Endothelial cell of umbilical vein (primary cell): Measurements from ENCODE around the gene ARHGEF7. TPM values are rescaled to one million over a fixed set of nuclear protein-coding genes. Genes with fewer than 3 reads are reported as not detected.

ENCODE experiments used
- BruUV-seq: library from RNA; stranded (reverse); fragments of 400-500 nt; replicated peaks from 2 replicates; lab custom pipeline; 2021; lab: Mats Ljungman, UMichigan
- CTCF ChIA-PET: fragments of 300-600, 350-600 bp; sonication (Branson Sonifier 250); formaldehyde crosslinking; loops from one replicate; lab custom pipeline; 2021; ENCODE audit warnings: antibody characterized with exemption, inconsistent platforms; lab: Charles Lee
- POLR2A ChIA-PET: fragments of 300-600, 350-600 bp; sonication (Branson Sonifier 250); formaldehyde crosslinking; loops from one replicate; lab custom pipeline; 2021; ENCODE audit warnings: antibody characterized with exemption, inconsistent platforms; lab: Charles Lee
- DNase-seq: peaks from one replicate; pipeline ENCODE4 v3.0.0-alpha.2; 2011; ENCODE audit warnings: low read depth, low spot score
- FAIRE-seq: peaks from 2 replicates; lab custom pipeline; 2011; peaks lifted over from hg19 to GRCh38; lab: Jason Lieb, UNC
- H2AFZ ChIP-seq: 2 replicates; pipeline ENCODE4 v1.6.0; 2012; ENCODE audit warnings: low read depth, low read length, control low read depth, inconsistent platforms
- H3K27ac ChIP-seq: 2 replicates; pipeline ENCODE4 v1.5.1; 2011; ENCODE audit warnings: low read depth, mild to moderate bottlenecking, control low read depth, low read length, moderate library complexity; ENCODE audit not compliant: insufficient read depth
- H3K27me3 ChIP-seq, 2 experiments: 2 replicates each; pipeline versions ENCODE4 v1.6.0 to v1.6.1; 2011; ENCODE audit warnings: low read length in 2 of 2, mixed read lengths in 1 of 2; ENCODE audit not compliant: control insufficient read depth in 2 of 2, insufficient read depth in 2 of 2
- H3K36me3 ChIP-seq, 2 experiments: 2 replicates in 1 of 2; 3 replicates in 1 of 2; pipeline ENCODE4 v1.5.1; 2011; ENCODE audit warnings: low read length in 2 of 2, mild to moderate bottlenecking in 1 of 2, moderate library complexity in 1 of 2; ENCODE audit not compliant: control insufficient read depth in 2 of 2, insufficient read depth in 2 of 2; ENCODE audit errors: extremely low read depth in 1 of 2
- H3K4me1 ChIP-seq: 3 replicates; pipeline ENCODE4 v1.5.1; 2011; ENCODE audit warnings: mild to moderate bottlenecking, low read length; ENCODE audit not compliant: control insufficient read depth, insufficient read depth; ENCODE audit errors: extremely low read depth
- H3K4me2 ChIP-seq: 2 replicates; pipeline ENCODE4 v1.6.1; 2011; ENCODE audit warnings: low read length, control low read depth, mixed read lengths; ENCODE audit not compliant: insufficient read depth
- H3K4me3 ChIP-seq, 3 experiments: fragments of 200-600 bp in 1 of 3; sonication (generic), shearing (Covaris generic) in 1 of 3; replicated peaks in 1 of 3; 2 replicates each; pipeline ENCODE4 v1.5.1; 2011 to 2016; ENCODE audit warnings: control low read depth in 3 of 3, low read length in 3 of 3, mild to moderate bottlenecking in 2 of 3, inconsistent platforms in 1 of 3, low read depth in 1 of 3, moderate library complexity in 1 of 3; ENCODE audit not compliant: insufficient read depth in 1 of 3
- H3K79me2 ChIP-seq: 2 replicates; pipeline ENCODE4 v1.6.0; 2012; ENCODE audit warnings: low read length, inconsistent platforms; ENCODE audit not compliant: control insufficient read depth, insufficient read depth
- H3K9ac ChIP-seq: replicated peaks from 2 replicates; pipeline ENCODE3; 2011; ENCODE audit warnings: low read length, control low read depth; ENCODE audit not compliant: insufficient read depth; ENCODE audit errors: extremely low read depth
- H3K9me1 ChIP-seq: replicated peaks from 3 replicates; pipeline ENCODE4 v1.6.0; 2011; ENCODE audit warnings: mild to moderate bottlenecking, low read length; ENCODE audit not compliant: control insufficient read depth, insufficient read depth; ENCODE audit errors: extremely low read depth
- H3K9me3 ChIP-seq: replicated peaks from 2 replicates; pipeline ENCODE4 v1.5.1; 2012; ENCODE audit warnings: low read length, inconsistent platforms; ENCODE audit not compliant: control insufficient read depth, insufficient read depth
- H4K20me1 ChIP-seq: replicated peaks from 2 replicates; pipeline ENCODE3; 2011; ENCODE audit warnings: mild to moderate bottlenecking, low read length; ENCODE audit not compliant: control insufficient read depth, insufficient read depth; ENCODE audit errors: extremely low read depth
- EZH2 ChIP-seq: IDR thresholded peaks from 2 replicates; pipeline ENCODE4 v1.6.1; 2012; ENCODE audit warnings: borderline replicate concordance, low read depth, mild to moderate bottlenecking, moderate library complexity, low read length, inconsistent platforms; ENCODE audit not compliant: severe bottlenecking
- GATA2 ChIP-seq: IDR thresholded peaks from 2 replicates; pipeline ENCODE4 v1.7.0; 2011; ENCODE audit warnings: low read depth, mild to moderate bottlenecking, moderate library complexity, mixed read lengths, low read length; ENCODE audit not compliant: insufficient read length, insufficient read depth
- JUN ChIP-seq: IDR thresholded peaks from 2 replicates; pipeline ENCODE4 v1.6.1; 2011; ENCODE audit warnings: borderline replicate concordance, low read depth; ENCODE audit not compliant: insufficient read length, insufficient read depth
- MYC ChIP-seq: IDR thresholded peaks from one replicate; pipeline ENCODE4 v1.6.1; 2011; ENCODE audit warnings: mild to moderate bottlenecking, low read depth, low read length
- POLR2A ChIP-seq: IDR thresholded peaks from 2 replicates; pipeline ENCODE4 v1.6.1; 2012; ENCODE audit warnings: low read depth, mild to moderate bottlenecking, control low read depth, low read length
- POLR2AphosphoS5 ChIP-seq: IDR thresholded peaks from 2 replicates; pipeline ENCODE4 v1.6.1; 2012; ENCODE audit warnings: low read depth, mild to moderate bottlenecking, control low read depth, low read length, moderate library complexity; ENCODE audit not compliant: insufficient read depth
- dilution Hi-C: fragments of 300-500 bp; cut with MboI; formaldehyde crosslinking; loops from one replicate; pipeline ENCODE4 v1.15.0; 2019; ENCODE audit warnings: low sequenced_read_pairs; ENCODE audit not compliant: extremely low pct_ligation_motif_present
- intact Hi-C: fragments of 100-400 bp; cut with micrococcal nuclease; formaldehyde crosslinking; loops from one replicate; pipeline ENCODE4 v1.10.0; 2022
- polyA plus RNA-seq, 4 experiments: library from polyadenylated mRNA; depleted of rRNA in 3 of 4; stranded (reverse) in 3 of 4; unstranded in 1 of 4; fragments of >200 nt; gene quantifications; 2 replicates each; pipeline versions ENCODE4 v1.2.1 to v1.2.3, GENCODE V29; 2011 to 2012; ENCODE audit warnings: missing spikeins in 1 of 4
- total RNA-seq: library from RNA; stranded (reverse); gene quantifications from 2 replicates; pipeline ENCODE4 v1.2.3, GENCODE V29; 2021
- TF ChIP-seq, protein P1 (sequence below): IDR thresholded peaks from 2 replicates; pipeline ENCODE4 v1.6.1; 2011; ENCODE audit not compliant: insufficient read depth, insufficient read length
- TF ChIP-seq, protein P2 (sequence below), 2 donors: IDR thresholded peaks; 1 replicate in 1 of 2; 2 replicates in 1 of 2; pipeline ENCODE4 v1.5.1; 2011; ENCODE audit warnings: low read length in 2 of 2, mild to moderate bottlenecking in 2 of 2, moderate library complexity in 2 of 2, control low read depth in 1 of 2, inconsistent platforms in 1 of 2, low read depth in 1 of 2; ENCODE audit not compliant: insufficient read depth in 1 of 2; ENCODE audit errors: extremely low read depth in 1 of 2

Gene ARHGEF7
- total and polyA plus RNA-seq, 2 donors (not counting 3 experiments of a cell fraction or from before 2014, with no cell fraction given), result 94.9 to 155 TPM

DNA sequence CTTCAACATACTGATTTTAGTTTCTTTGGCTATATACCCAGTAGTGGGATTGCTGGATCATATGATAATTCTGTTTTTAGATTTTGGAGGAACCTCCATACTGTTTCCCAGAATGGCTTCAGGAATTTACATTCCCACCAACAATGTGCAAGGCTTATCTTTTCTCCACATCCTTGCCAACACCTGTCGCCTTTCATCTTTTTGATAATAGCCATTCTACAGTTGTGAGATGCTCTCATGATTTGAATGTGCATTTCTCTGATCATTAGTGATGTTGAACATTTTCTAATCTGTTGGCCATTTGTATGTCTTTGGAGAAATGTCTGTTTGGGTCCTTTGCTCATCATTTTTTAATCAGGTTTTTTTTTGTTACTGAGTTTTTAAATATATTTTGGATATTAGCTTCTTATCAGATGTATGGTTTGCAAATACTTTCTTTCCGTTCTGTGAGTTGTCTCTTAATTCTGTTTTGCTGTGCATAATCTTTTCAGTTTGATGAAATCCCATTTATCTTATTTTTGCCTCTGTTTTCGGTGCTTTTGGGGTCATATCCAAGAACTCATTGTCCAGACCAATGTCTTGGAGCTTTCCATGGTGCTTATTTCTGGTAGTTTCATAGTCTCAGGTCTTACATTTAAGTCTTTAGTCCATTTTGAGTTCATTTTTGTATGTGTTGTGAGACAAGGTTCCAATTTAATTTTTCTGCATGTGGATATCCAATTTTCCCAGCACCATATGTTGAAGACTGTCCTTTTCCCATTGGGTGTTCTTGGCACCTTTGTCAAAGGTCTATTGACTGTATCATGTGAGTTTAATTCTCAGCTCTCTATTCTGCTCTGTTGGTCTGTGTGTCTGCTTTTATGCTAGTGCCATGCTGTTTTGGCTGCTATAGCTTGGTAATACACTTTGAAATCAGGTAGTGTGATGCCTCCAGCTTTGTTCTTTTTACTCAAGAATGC lies 44.5 kb downstream of the ARHGEF7 start:
- H3K9me3 ChIP-seq, result no peaks in the 10 kb centered on the region
- H3K9ac ChIP-seq, result no peak overlapping the region
- TF ChIP-seq GATA2 (no peak), JUN (no peak), EZH2 (no peak), POLR2A (no peak), POLR2AphosphoS5 (no peak), MYC (no peak)
- TF ChIP-seq, protein P1, sequence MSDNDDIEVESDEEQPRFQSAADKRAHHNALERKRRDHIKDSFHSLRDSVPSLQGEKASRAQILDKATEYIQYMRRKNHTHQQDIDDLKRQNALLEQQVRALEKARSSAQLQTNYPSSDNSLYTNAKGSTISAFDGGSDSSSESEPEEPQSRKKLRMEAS, result no peak
- TF ChIP-seq, protein P2, sequence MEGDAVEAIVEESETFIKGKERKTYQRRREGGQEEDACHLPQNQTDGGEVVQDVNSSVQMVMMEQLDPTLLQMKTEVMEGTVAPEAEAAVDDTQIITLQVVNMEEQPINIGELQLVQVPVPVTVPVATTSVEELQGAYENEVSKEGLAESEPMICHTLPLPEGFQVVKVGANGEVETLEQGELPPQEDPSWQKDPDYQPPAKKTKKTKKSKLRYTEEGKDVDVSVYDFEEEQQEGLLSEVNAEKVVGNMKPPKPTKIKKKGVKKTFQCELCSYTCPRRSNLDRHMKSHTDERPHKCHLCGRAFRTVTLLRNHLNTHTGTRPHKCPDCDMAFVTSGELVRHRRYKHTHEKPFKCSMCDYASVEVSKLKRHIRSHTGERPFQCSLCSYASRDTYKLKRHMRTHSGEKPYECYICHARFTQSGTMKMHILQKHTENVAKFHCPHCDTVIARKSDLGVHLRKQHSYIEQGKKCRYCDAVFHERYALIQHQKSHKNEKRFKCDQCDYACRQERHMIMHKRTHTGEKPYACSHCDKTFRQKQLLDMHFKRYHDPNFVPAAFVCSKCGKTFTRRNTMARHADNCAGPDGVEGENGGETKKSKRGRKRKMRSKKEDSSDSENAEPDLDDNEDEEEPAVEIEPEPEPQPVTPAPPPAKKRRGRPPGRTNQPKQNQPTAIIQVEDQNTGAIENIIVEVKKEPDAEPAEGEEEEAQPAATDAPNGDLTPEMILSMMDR (IDR thresholded peaks at IDR 0.05; ENCODE audit: extremely low read depth in 1 of 2, insufficient read depth in 1 of 2, low read depth in 1 of 2, low read length in 2 of 2), result no peak
- peaks cover 0 to 2% of the 10 kb centered on the region in 2 experiments for H3K36me3 ChIP-seq
- H4K20me1 ChIP-seq, result peaks cover 3% of the 10 kb centered on the region
- H3K79me2 ChIP-seq, result peaks cover 62% of the 10 kb centered on the region
- CTCF ChIA-PET, result no interaction called here
- H3K4me3 ChIP-seq, result no peak overlapping the region
- peaks cover 6% of the 10 kb centered on the region for H3K4me1 ChIP-seq
- H3K27me3 ChIP-seq, result no peaks in the 10 kb centered on the region
- no TSS peak for BruUV-seq
- POLR2A ChIA-PET, result no interaction called here
- intact Hi-C loops (no loop called here), dilution Hi-C loops (no loop called here)
- H3K27ac ChIP-seq, result no peak overlapping the region
- DNase-seq, result no peak
- H2AFZ ChIP-seq, result no peak overlapping the region
- no peak overlapping the region for H3K4me2 ChIP-seq
- FAIRE-seq, result no peak
- H3K9me1 ChIP-seq, result no peaks in the 10 kb centered on the region
